MM.1S (cell line): ENCODE results near the gene P3H2.

Source experiments
- DNase-seq: peaks from one replicate; pipeline ENCODE4 v3.0.0-alpha.2; 2015
- H2AFZ ChIP-seq: fragments of 300-600 bp; sonication (generic); 2 replicates; pipeline ENCODE4 v1.6.0; 2016; ENCODE audit warnings: antibody characterized with exemption, low read length
- H3F3A ChIP-seq: fragments of 300-600 bp; sonication (generic); 2 replicates; pipeline ENCODE4 v1.6.1; 2016; ENCODE audit warnings: mild to moderate bottlenecking, antibody characterized with exemption, low read length, moderate library complexity, mixed read lengths; ENCODE audit not compliant: insufficient read depth
- H3K27ac ChIP-seq: fragments of 300-600 bp; sonication (generic); 2 replicates; pipeline ENCODE4 v1.5.1; 2016; ENCODE audit warnings: mild to moderate bottlenecking, low read length
- H3K27me3 ChIP-seq: fragments of 300-600 bp; sonication (generic); replicated peaks from 2 replicates; pipeline ENCODE4 v1.6.0; 2016; ENCODE audit warnings: low read length; ENCODE audit not compliant: insufficient read depth
- H3K36me3 ChIP-seq: fragments of 300-600 bp; sonication (generic); replicated peaks from 2 replicates; pipeline ENCODE4 v1.6.1; 2016; ENCODE audit warnings: mild to moderate bottlenecking, low read length, mixed read lengths; ENCODE audit not compliant: insufficient read depth
- H3K4me1 ChIP-seq: fragments of 300-600 bp; sonication (generic); 2 replicates; pipeline ENCODE4 v1.6.1; 2016; ENCODE audit warnings: low read length, mixed read lengths
- H3K4me2 ChIP-seq: fragments of 300-600 bp; sonication (generic); 2 replicates; pipeline ENCODE4 v1.6.0; 2016; ENCODE audit warnings: low read depth, low read length
- H3K4me3 ChIP-seq: fragments of 300-600 bp; sonication (generic); 2 replicates; pipeline ENCODE4 v1.5.1; 2016; ENCODE audit warnings: low read length, mixed read lengths
- H3K79me2 ChIP-seq: fragments of 300-600 bp; sonication (generic); 2 replicates; pipeline ENCODE4 v1.6.1; 2016; ENCODE audit warnings: mixed run types, low read length, mixed read lengths
- H3K9ac ChIP-seq: fragments of 300-600 bp; sonication (generic); 2 replicates; pipeline ENCODE4 v1.6.1; 2016; ENCODE audit warnings: low read length, mixed read lengths
- H3K9me2 ChIP-seq: fragments of 300-600 bp; sonication (generic); replicated peaks from 2 replicates; pipeline ENCODE4 v1.6.1; 2016; ENCODE audit warnings: mild to moderate bottlenecking, low read length, mixed read lengths; ENCODE audit not compliant: insufficient read depth
- H3K9me3 ChIP-seq: fragments of 300-600 bp; sonication (generic); replicated peaks from 2 replicates; pipeline ENCODE4 v1.6.1; 2016; ENCODE audit warnings: mild to moderate bottlenecking, low read length, mixed read lengths; ENCODE audit not compliant: insufficient read depth
- H4K20me1 ChIP-seq: fragments of 300-600 bp; sonication (generic); 2 replicates; pipeline ENCODE4 v1.6.1; 2016; ENCODE audit warnings: mild to moderate bottlenecking, low read length, moderate library complexity, mixed read lengths; ENCODE audit not compliant: insufficient read depth
- CTCF ChIP-seq: fragments of 300-600 bp; sonication (generic); IDR thresholded peaks from 2 replicates; pipeline ENCODE4 v1.5.1; 2016; ENCODE audit warnings: antibody characterized with exemption, low read length, mixed read lengths
- EZH2 ChIP-seq: fragments of 300-600 bp; sonication (generic); optimal IDR thresholded peaks from 2 replicates; pipeline ENCODE3; 2017; ENCODE audit warnings: low read depth, mild to moderate bottlenecking, antibody characterized with exemption, low read length, mixed read lengths
- EZH2phosphoT487 ChIP-seq: fragments of 300-600 bp; sonication (generic); IDR thresholded peaks from 2 replicates; pipeline ENCODE4 v1.6.1; 2018; ENCODE audit warnings: antibody characterized with exemption, low read length

The P3H2 gene

GRCh38 chr3:190118438-190118837, 2.3 kb downstream of the P3H2 start:
- no peaks in the 10 kb centered on the region for H3K36me3 ChIP-seq
- no peak overlapping the region for H3K9ac ChIP-seq

GRCh38 chr3:190117981-190118380, 2.7 kb downstream of the P3H2 start:
- peaks cover 9% of the 10 kb centered on the region; the same call in 1 of the 2 replicates for H3K4me1 ChIP-seq
- no peak overlapping the region for H3K4me3 ChIP-seq
- 0 out of 2 replicates have a peak, but pooled peaks cover 3% of the 10 kb centered on the region for H3K27me3 ChIP-seq
- no peak overlapping the region for H3K4me2 ChIP-seq
- no peaks in the 10 kb centered on the region for H3K9me2 ChIP-seq
- H4K20me1 ChIP-seq, result no peaks in the 10 kb centered on the region
- TF ChIP-seq EZH2, result no peak
- H3K36me3 ChIP-seq, result no peaks in the 10 kb centered on the region
- no peak for DNase-seq
- H3K27ac ChIP-seq, result no peak overlapping the region
- peaks cover 8% of the 10 kb centered on the region; the same call in 1 of the 2 replicates for H3F3A ChIP-seq
- H3K9me3 ChIP-seq, result no peaks in the 10 kb centered on the region
- no peaks in the 10 kb centered on the region for H3K79me2 ChIP-seq
- H2AFZ ChIP-seq, result no peak overlapping the region
- no peak overlapping the region for H3K9ac ChIP-seq

More at GRCh38 chr3:190118438-190118837, 2.3 kb downstream of the P3H2 start:
- Histone ChIP-seq H3K4me2 (no peak overlapping the region), H3K9me3 (no peaks in the 10 kb centered on the region), H3K4me1 (peaks cover 9% of the 10 kb centered on the region; the same call in 1 of the 2 replicates), H3F3A (peaks cover 8% of the 10 kb centered on the region; the same call in 1 of the 2 replicates), H4K20me1 (no peaks in the 10 kb centered on the region), H3K79me2 (no peaks in the 10 kb centered on the region), H3K4me3 (no peak overlapping the region), H3K9me2 (no peaks in the 10 kb centered on the region), H2AFZ (no peak overlapping the region), H3K27me3 (0 out of 2 replicates have a peak, but pooled peaks cover 3% of the 10 kb centered on the region), H3K27ac (no peak overlapping the region)
- no peak for DNase-seq
- TF ChIP-seq EZH2phosphoT487 (no peak), CTCF (no peak), EZH2 (no peak)

GRCh38 chr3:190116551-190117067, 4.1 kb downstream of the P3H2 start:
- Histone ChIP-seq H3K4me1 (peaks cover 9% of the 10 kb centered on the region; the same call in 1 of the 2 replicates), H3K9me2 (no peaks in the 10 kb centered on the region), H4K20me1 (no peaks in the 10 kb centered on the region), H3K36me3 (no peaks in the 10 kb centered on the region), H3F3A (peaks cover 8% of the 10 kb centered on the region; the same call in 1 of the 2 replicates), H3K9ac (no peak overlapping the region), H3K4me2 (no peak overlapping the region), H3K9me3 (no peaks in the 10 kb centered on the region), H3K79me2 (no peaks in the 10 kb centered on the region), H3K27ac (no peak overlapping the region), H2AFZ (no peak overlapping the region), H3K27me3 (0 out of 2 replicates have a peak, but pooled peaks cover 3% of the 10 kb centered on the region), H3K4me3 (no peak overlapping the region)
- DNase-seq, result no peak
- TF ChIP-seq EZH2phosphoT487 (no peak), EZH2 (no peak), CTCF (no peak)

GRCh38 chr3:190110826-190111225, 9.9 kb downstream of the P3H2 start:
- Histone ChIP-seq H4K20me1 (no peaks in the 10 kb centered on the region), H3K36me3 (no peaks in the 10 kb centered on the region), H3K9ac (no peak overlapping the region), H3K4me1 (no peaks in the 10 kb centered on the region), H3K9me3 (no peaks in the 10 kb centered on the region), H3K27ac (no peak overlapping the region), H3F3A (no peaks in the 10 kb centered on the region), H3K27me3 (no peaks in the 10 kb centered on the region), H3K4me3 (no peak overlapping the region), H2AFZ (no peak overlapping the region), H3K79me2 (no peaks in the 10 kb centered on the region), H3K4me2 (no peak overlapping the region), H3K9me2 (no peaks in the 10 kb centered on the region)
- DNase-seq, result no peak
- TF ChIP-seq CTCF (no peak), EZH2phosphoT487 (no peak), EZH2 (no peak)
